SK-N-MC (cell line): Measurements from ENCODE around the gene RTL10.

ENCODE experiments used
- EZH2 ChIP-seq: fragments of 200-600 bp; sonication (generic); IDR thresholded peaks from one replicate; pipeline ENCODE4 v1.6.1; 2017; ENCODE audit warnings: antibody characterized with exemption
- FOXP2 ChIP-seq: optimal IDR thresholded peaks from 2 replicates; pipeline ENCODE3; 2011; ENCODE audit warnings: mild to moderate bottlenecking, moderate library complexity; ENCODE audit not compliant: insufficient read depth; ENCODE audit errors: extremely low read length, control extremely low read depth
- POLR2AphosphoS5 ChIP-seq: IDR thresholded peaks from 2 replicates; pipeline ENCODE4 v1.6.1; 2012; ENCODE audit warnings: mild to moderate bottlenecking, low read depth, low read length, borderline replicate concordance

DNA sequence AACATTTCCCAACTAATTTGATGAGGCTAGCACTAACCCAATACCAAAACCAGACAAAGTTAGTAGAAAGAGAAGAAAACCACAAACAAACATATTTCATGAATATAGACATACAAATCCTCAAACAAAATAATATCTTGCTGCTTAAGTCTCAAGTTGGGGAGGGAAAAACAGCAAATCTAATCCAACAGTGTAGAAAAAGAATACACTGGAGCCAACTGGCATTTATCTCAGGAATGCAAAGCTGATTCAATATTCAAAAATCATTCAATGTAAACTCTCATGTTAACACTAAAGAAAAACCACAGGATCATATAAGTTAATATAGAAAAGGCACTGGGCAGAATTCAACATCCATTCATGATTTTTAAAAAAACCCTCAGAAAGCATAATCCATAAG lies 18.2 kb downstream of the RTL10 start:
- TF ChIP-seq POLR2AphosphoS5 (no peak), EZH2 (no peak), FOXP2 (no peak)
